T-cell (primary cell): ENCODE measurements around the gene FNBP1L. TPM values are rescaled to one million over a fixed set of nuclear protein-coding genes. Genes with fewer than 3 reads are reported as not detected.
"Not testable (repeated sequence)": the region's sequence is repeated elsewhere in the genome, so short reads cannot be mapped to it uniquely, and the experiment has no call there.

Source experiments
- ATAC-seq, 4 experiments: fragments of 200-7000 bp in 3 of 4; fragments of 150-1000 bp in 1 of 4; cut with Tn5 transposase; replicated peaks in 1 of 4; 1 replicate in 3 of 4; 2 replicates in 1 of 4; pipeline ENCODE4 v1.10.0; 2021; ENCODE audit warnings: moderate library complexity in 3 of 4, mild to moderate bottlenecking in 2 of 4, moderate number of reproducible peaks in 1 of 4
- CTCF ChIA-PET, 2 donors: fragments of 300-600 bp; sonication (Branson Sonifier 250); formaldehyde crosslinking; loops; one replicate each; lab custom pipeline; 2022; ENCODE audit warnings: antibody characterized with exemption in 2 of 2; lab: Charles Lee
- POLR2A ChIA-PET, 2 donors: fragments of 300-600 bp; sonication (Branson Sonifier 250); formaldehyde crosslinking; loops; one replicate each; lab custom pipeline; 2022; ENCODE audit warnings: antibody characterized with exemption in 2 of 2; lab: Charles Lee
- DNase-seq, 35 experiments: peaks; one replicate each; pipeline versions ENCODE4 v3.0.0 to v3.0.0-alpha.2; 2013 to 2023
- H3K27ac ChIP-seq: one replicate; pipeline ENCODE4 v1.5.1; 2013; ENCODE audit warnings: low read length
- H3K27me3 ChIP-seq, 2 experiments: replicated peaks in 1 of 2; 1 replicate in 1 of 2; 2 replicates in 1 of 2; pipeline versions ENCODE4 v1.6.1 to v1.7.0; 2013; ENCODE audit warnings: low read length in 1 of 2, mixed read lengths in 1 of 2; ENCODE audit not compliant: control insufficient read depth in 2 of 2, insufficient read depth in 2 of 2; ENCODE audit errors: extremely low read depth in 1 of 2
- H3K36me3 ChIP-seq, 2 donors: 1 replicate in 1 of 2; 2 replicates in 1 of 2; pipeline versions ENCODE4 v1.6.1 to v1.7.0; 2013; ENCODE audit warnings: low read length in 1 of 2; ENCODE audit not compliant: control insufficient read depth in 2 of 2, insufficient read depth in 1 of 2; ENCODE audit errors: extremely low read depth in 1 of 2
- H3K4me1 ChIP-seq, 2 experiments: 1 replicate in 1 of 2; 2 replicates in 1 of 2; pipeline versions ENCODE4 v1.6.1 to v1.7.0; 2013; ENCODE audit warnings: low read length in 2 of 2, mixed read lengths in 1 of 2; ENCODE audit not compliant: insufficient read depth in 2 of 2, control insufficient read depth in 1 of 2; ENCODE audit errors: extremely low read depth in 1 of 2
- H3K4me3 ChIP-seq, 2 donors: 1 replicate in 1 of 2; 2 replicates in 1 of 2; pipeline versions ENCODE4 v1.5.1 to v1.7.0; 2013; ENCODE audit warnings: mild to moderate bottlenecking in 2 of 2, low read length in 1 of 2, moderate library complexity in 1 of 2; ENCODE audit not compliant: control insufficient read depth in 1 of 2; ENCODE audit errors: extremely low read depth in 1 of 2
- H3K9me3 ChIP-seq: 2 replicates; pipeline ENCODE4 v1.7.0; 2013
- H3K27ac Mint-ChIP-seq, 2 donors: one replicate each; pipeline ENCODE4 v1.8.0; 2020 to 2021; ENCODE audit warnings: mild to moderate bottlenecking in 2 of 2, mixed read lengths in 2 of 2
- H3K27me3 Mint-ChIP-seq, 2 donors: one replicate each; pipeline ENCODE4 v1.8.0; 2021 to 2022; ENCODE audit warnings: mixed read lengths in 2 of 2
- H3K36me3 Mint-ChIP-seq: one replicate; pipeline ENCODE4 v1.8.0; 2021; ENCODE audit warnings: mixed read lengths
- H3K4me1 Mint-ChIP-seq, 3 donors: one replicate each; pipeline ENCODE4 v1.8.0; 2020 to 2022; ENCODE audit warnings: mixed read lengths in 3 of 3, mild to moderate bottlenecking in 1 of 3
- H3K4me3 Mint-ChIP-seq, 3 donors: one replicate each; pipeline ENCODE4 v1.8.0; 2020 to 2022; ENCODE audit warnings: mild to moderate bottlenecking in 3 of 3, mixed read lengths in 3 of 3, moderate library complexity in 3 of 3
- H3K9me3 Mint-ChIP-seq, 3 donors: one replicate each; pipeline ENCODE4 v1.8.0; 2020 to 2022; ENCODE audit warnings: mixed read lengths in 3 of 3
- WGBS: methylation state at CpG from one replicate; pipeline ENCODE4 v1.1.5; 2013; ENCODE audit warnings: missing lambda C conversion rate; ENCODE audit not compliant: insufficient coverage; 5-methylcytosine and 5-hydroxymethylcytosine counted together
- total RNA-seq, 35 experiments: library from RNA in 6 of 35; stranded (reverse) in 6 of 35; fragments of 120-200 nt in 1 of 35; gene quantifications; one replicate each; pipeline versions ENCODE4 v1.2.1 to v1.2.4 and lab custom pipeline; 2013 to 2026

Gene FNBP1L
- total RNA-seq, 5 donors from 2014 or later (not counting 1 experiment from before 2014, with no cell fraction given) = 1.2 to 3.2 (median 1.6) TPM

- ChIA-PET POLR2A (no interaction called here), CTCF (no interaction called here)
- Mint-ChIP-seq H3K27ac (no peak overlapping the region), H3K27me3 (peaks cover 3 to 8% of the 10 kb centered on the region in 2 donors), H3K9me3 (no peaks in the 10 kb centered on the region), H3K4me1 (no peaks in the 10 kb centered on the region), H3K4me3 (no peak overlapping the region), H3K36me3 (no peaks in the 10 kb centered on the region)
- WGBS = no CpG with 5 or more reads among the region's 3 CpGs
- Histone ChIP-seq H3K27me3 (peaks cover 0 to 15% of the 10 kb centered on the region in 2 experiments), H3K36me3 (no peaks in the 10 kb centered on the region), H3K4me1 (no peaks in the 10 kb centered on the region), H3K9me3 (no peaks in the 10 kb centered on the region), H3K27ac (no peak overlapping the region), H3K4me3 (no peak overlapping the region)
- DNase-seq = no peak
- no peak for ATAC-seq
Observed at GRCh38 chr1:93459126-93459525, 11.2 kb downstream of the FNBP1L start.

- DNase-seq (no peak), ATAC-seq (no peak)
- Histone ChIP-seq H3K27ac (no peak overlapping the region), H3K4me3 (no peak overlapping the region), H3K4me1 (no peaks in the 10 kb centered on the region), H3K36me3 (no peaks in the 10 kb centered on the region), H3K27me3 (peaks cover 0 to 9% of the 10 kb centered on the region in 2 experiments), H3K9me3 (no peaks in the 10 kb centered on the region)
- Mint-ChIP-seq H3K27ac (no peak overlapping the region), H3K4me1 (no peaks in the 10 kb centered on the region), H3K4me3 (no peak overlapping the region), H3K27me3 (peaks cover 0 to 3% of the 10 kb centered on the region in 2 donors), H3K36me3 (peaks cover 3% of the 10 kb centered on the region), H3K9me3 (peaks cover 0 to 6% (median 0%) of the 10 kb centered on the region in 3 donors)
- CTCF ChIA-PET = interaction anchor here in 1 of 2 donors (0.7 to 1.0 kb wide), 2 partner anchors 14 to 58 kb away, joined by 3 read pairs; no protein-coding TSS in a partner anchor
- WGBS = no CpG with 5 or more reads among the region's 5 CpGs
- POLR2A ChIA-PET = no interaction called here
Observed at GRCh38 chr1:93461236-93461635, 13.3 kb downstream of the FNBP1L start.

DNA sequence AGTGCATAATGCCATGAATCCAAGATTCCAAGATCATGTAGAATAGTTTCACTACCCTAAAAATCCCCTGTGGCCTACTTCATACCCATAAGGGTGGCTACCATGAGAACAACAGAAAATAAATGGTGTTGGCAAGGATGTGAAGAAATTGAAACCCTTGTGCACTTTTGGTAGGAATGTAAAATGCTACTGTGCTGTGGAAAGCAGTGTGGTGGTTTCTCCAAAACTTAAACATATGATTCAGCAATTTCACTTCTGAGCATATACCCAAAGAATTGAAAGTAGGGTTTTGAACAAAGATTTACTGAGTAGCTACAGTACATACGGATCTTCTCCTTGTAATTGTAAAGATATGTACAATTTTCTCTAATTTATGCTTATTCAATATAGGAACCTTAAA lies 16.0 kb downstream of the FNBP1L start:
- H3K27ac ChIP-seq = no peak overlapping the region
- WGBS = no CpG with 5 or more reads among the region's 1 CpG
- ChIA-PET CTCF (no interaction called here), POLR2A (no interaction called here)
- H3K4me1 ChIP-seq = no peaks in the 10 kb centered on the region
- Mint-ChIP-seq H3K9me3 (peaks cover 0 to 6% (median 4%) of the 10 kb centered on the region in 3 donors), H3K36me3 (peaks cover 3% of the 10 kb centered on the region), H3K27ac (no peak overlapping the region), H3K27me3 (peaks cover 3 to 4% of the 10 kb centered on the region in 2 donors), H3K4me3 (no peak overlapping the region), H3K4me1 (no peaks in the 10 kb centered on the region)
- H3K27me3 ChIP-seq = peaks cover 0 to 3% of the 10 kb centered on the region in 2 experiments
- no peak for DNase-seq
- ATAC-seq = no peak
- H3K36me3 ChIP-seq = no peaks in the 10 kb centered on the region
- H3K4me3 ChIP-seq = no peak overlapping the region
- no peaks in the 10 kb centered on the region for H3K9me3 ChIP-seq

GRCh38 chr1:93465371-93466082 lies 17.6 kb downstream of the FNBP1L start:
- CTCF ChIA-PET = interaction anchor here in 1 of 2 donors (0.7 kb wide), 1 partner anchor 246 kb away, joined by 3 read pairs; no protein-coding TSS in a partner anchor
- H3K27ac Mint-ChIP-seq, H3K9me3 ChIP-seq, H3K4me1 Mint-ChIP-seq, DNase-seq, ATAC-seq, H3K9me3 Mint-ChIP-seq, H3K27me3 Mint-ChIP-seq, POLR2A ChIA-PET, H3K27me3 ChIP-seq, H3K4me1 ChIP-seq, H3K36me3 ChIP-seq, H3K4me3 ChIP-seq, H3K4me3 Mint-ChIP-seq, H3K36me3 Mint-ChIP-seq, H3K27ac ChIP-seq: not testable (repeated sequence)
- WGBS = no CpG with 5 or more reads among the region's 6 CpGs

DNA sequence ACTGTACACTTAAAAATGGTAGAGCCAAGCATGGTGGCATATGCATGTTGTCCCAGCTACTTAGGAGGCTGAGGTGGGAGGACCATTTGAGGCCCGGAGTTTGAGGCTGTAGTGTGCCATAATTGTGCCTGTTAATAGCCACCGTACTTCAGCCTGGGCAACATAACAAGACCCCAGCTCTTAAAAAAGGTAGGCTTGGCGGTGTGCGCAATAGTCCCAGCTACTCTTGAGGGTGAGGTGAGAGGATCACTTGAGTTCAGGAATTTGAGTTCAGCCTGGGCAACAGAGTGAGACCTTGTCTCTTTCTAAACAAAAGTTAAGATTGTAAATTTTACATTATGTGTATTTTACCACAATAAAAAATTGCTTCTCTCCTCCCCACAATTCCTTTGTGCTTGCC lies 19.7 kb downstream of the FNBP1L start:
- Mint-ChIP-seq H3K4me3 (no peak overlapping the region), H3K36me3 (peaks cover 8% of the 10 kb centered on the region), H3K9me3 (peaks cover 0 to 6% (median 4%) of the 10 kb centered on the region in 3 donors), H3K27me3 (peaks cover 4 to 6% of the 10 kb centered on the region in 2 donors), H3K27ac (no peak overlapping the region), H3K4me1 (no peaks in the 10 kb centered on the region)
- no peaks in the 10 kb centered on the region for H3K36me3 ChIP-seq
- no peak overlapping the region for H3K27ac ChIP-seq
- no peak overlapping the region for H3K4me3 ChIP-seq
- H3K9me3 ChIP-seq = no peaks in the 10 kb centered on the region
- POLR2A ChIA-PET = no interaction called here
- DNase-seq (no peak), ATAC-seq (no peak)
- H3K27me3 ChIP-seq = peaks cover 0 to 3% of the 10 kb centered on the region in 2 experiments
- H3K4me1 ChIP-seq = no peaks in the 10 kb centered on the region
- 94% methylated on average over 3 of the region's 4 CpGs for WGBS
- CTCF ChIA-PET = no interaction called here

DNA sequence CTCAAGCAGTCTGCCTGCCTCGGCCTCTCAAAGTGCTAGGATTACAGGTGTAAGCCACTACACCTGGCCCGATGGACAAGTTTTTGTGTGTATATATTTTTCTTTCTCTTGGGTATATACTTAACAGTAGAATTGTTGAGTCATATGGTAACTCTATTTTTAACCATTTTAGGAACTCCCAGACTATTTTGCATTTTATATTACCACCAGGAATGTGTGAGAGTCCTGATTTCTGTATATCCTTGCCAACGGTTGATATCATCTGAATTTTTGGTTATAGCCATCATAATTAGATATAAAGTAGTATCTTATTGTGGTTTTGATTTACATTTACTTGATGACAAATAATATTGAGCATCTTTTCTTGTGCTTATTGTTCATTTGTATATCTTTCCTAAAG lies 20.7 kb downstream of the FNBP1L start:
- no peak overlapping the region for H3K27ac Mint-ChIP-seq
- CTCF ChIA-PET = no interaction called here
- Histone ChIP-seq H3K27ac (no peak overlapping the region), H3K36me3 (no peaks in the 10 kb centered on the region), H3K4me3 (no peak overlapping the region), H3K4me1 (no peaks in the 10 kb centered on the region), H3K27me3 (peaks cover 0 to 3% of the 10 kb centered on the region in 2 experiments), H3K9me3 (no peaks in the 10 kb centered on the region)
- WGBS = no CpG with 5 or more reads among the region's 3 CpGs
- peaks cover 4 to 6% of the 10 kb centered on the region in 2 donors for H3K27me3 Mint-ChIP-seq
- H3K4me3 Mint-ChIP-seq = no peak overlapping the region
- no peaks in the 10 kb centered on the region for H3K4me1 Mint-ChIP-seq
- DNase-seq (no peak), ATAC-seq (no peak)
- peaks cover 8% of the 10 kb centered on the region for H3K36me3 Mint-ChIP-seq
- POLR2A ChIA-PET = no interaction called here
- peaks cover 0 to 6% (median 4%) of the 10 kb centered on the region in 3 donors for H3K9me3 Mint-ChIP-seq
